HepG2 (cell line): ENCODE measurements around the gene AK4. TPM values are rescaled to one million over a fixed set of nuclear protein-coding genes. Genes with fewer than 3 reads are reported as not detected.

Source experiments
- BRCA1 ChIP-seq: sonication (generic); formaldehyde crosslinking; IDR thresholded peaks from 2 replicates; pipeline ENCODE4 v1.4.0; 2020; ENCODE audit warnings: missing genetic modification reagents
- MLX ChIP-seq: IDR thresholded peaks from 2 replicates; pipeline ENCODE4 v1.6.1; 2016
- NFAT5 ChIP-seq: sonication (generic); formaldehyde crosslinking; IDR thresholded peaks from 2 replicates; pipeline ENCODE4 v1.4.0; 2020; ENCODE audit warnings: missing genetic modification reagents
- NR0B2 ChIP-seq: sonication (generic); formaldehyde crosslinking; IDR thresholded peaks from 2 replicates; pipeline ENCODE4 v1.4.0; 2020; ENCODE audit warnings: mild to moderate bottlenecking, missing genetic modification reagents
- PAXIP1 ChIP-seq: sonication (generic); formaldehyde crosslinking; conservative IDR thresholded peaks from 2 replicates; pipeline ENCODE4 v1.4.0; 2020; ENCODE audit warnings: mild to moderate bottlenecking, missing genetic modification reagents, moderate library complexity
- PCBP1 ChIP-seq: fragments of 200-400 bp; formaldehyde crosslinking; IDR thresholded peaks from 2 replicates; pipeline ENCODE4 v1.6.1; 2017; ENCODE audit warnings: mild to moderate bottlenecking, low read depth, low read length, borderline replicate concordance
- PRPF4 ChIP-seq: fragments of 200-400 bp; formaldehyde crosslinking; IDR thresholded peaks from 2 replicates; pipeline ENCODE4 v1.6.1; 2016; ENCODE audit warnings: low read length, low read depth; ENCODE audit not compliant: poor library complexity, severe bottlenecking
- SIX4 ChIP-seq: sonication (generic); formaldehyde crosslinking; IDR thresholded peaks from 2 replicates; pipeline ENCODE4 v1.4.0; 2020; ENCODE audit warnings: missing genetic modification reagents
- TAF15 ChIP-seq: fragments of 200-400 bp; formaldehyde crosslinking; IDR thresholded peaks from one replicate; pipeline ENCODE4 v1.6.1; 2018; ENCODE audit warnings: mild to moderate bottlenecking, low read depth, low read length; ENCODE audit not compliant: poor library complexity, severe bottlenecking
- TBX2 ChIP-seq: sonication (generic); formaldehyde crosslinking; IDR thresholded peaks from 2 replicates; pipeline ENCODE4 v1.5.0; 2020; ENCODE audit warnings: missing genetic modification reagents, mild to moderate bottlenecking, borderline replicate concordance
- TCF7L2 ChIP-seq: IDR thresholded peaks from 2 replicates; pipeline ENCODE4 v1.6.1; 2011; ENCODE audit warnings: mild to moderate bottlenecking, low read depth, low read length, moderate library complexity
- U2AF1 ChIP-seq: fragments of 200-400 bp; formaldehyde crosslinking; optimal IDR thresholded peaks from 2 replicates; pipeline ENCODE3; 2017; ENCODE audit warnings: mild to moderate bottlenecking, low read depth, low read length
- ZNF230 ChIP-seq: sonication (generic); formaldehyde crosslinking; IDR thresholded peaks from 2 replicates; pipeline ENCODE4 v1.4.0; 2020; ENCODE audit warnings: mild to moderate bottlenecking, missing genetic modification reagents
- ZNF547 ChIP-seq: sonication (generic); formaldehyde crosslinking; IDR thresholded peaks from 2 replicates; pipeline ENCODE4 v1.5.1; 2020; ENCODE audit warnings: mild to moderate bottlenecking, missing genetic modification reagents
- ZNF569 ChIP-seq: sonication (generic); formaldehyde crosslinking; IDR thresholded peaks from 2 replicates; pipeline ENCODE4 v1.5.0; 2020; ENCODE audit warnings: mild to moderate bottlenecking, missing genetic modification reagents, moderate library complexity, borderline replicate concordance
- ZNF598 ChIP-seq: sonication (generic); formaldehyde crosslinking; IDR thresholded peaks from 2 replicates; pipeline ENCODE4 v1.5.1; 2020; ENCODE audit warnings: mild to moderate bottlenecking, missing genetic modification reagents, borderline replicate concordance
- ZNF746 ChIP-seq: sonication (generic); formaldehyde crosslinking; IDR thresholded peaks from 2 replicates; pipeline ENCODE4 v1.8.0; 2022; ENCODE audit warnings: mild to moderate bottlenecking, missing genetic modification reagents
- ZNF781 ChIP-seq: sonication (generic); formaldehyde crosslinking; IDR thresholded peaks from 2 replicates; pipeline ENCODE4 v1.5.1; 2020; ENCODE audit warnings: borderline replicate concordance, mild to moderate bottlenecking, missing genetic modification reagents; ENCODE audit errors: not compliant biosample characterization
- ZNF841 ChIP-seq: sonication (generic); formaldehyde crosslinking; IDR thresholded peaks from 2 replicates; pipeline ENCODE4 v1.8.1; 2023; ENCODE audit warnings: missing genetic modification reagents, borderline replicate concordance
- polyA plus RNA-seq, 8 experiments: library from polyadenylated mRNA; depleted of rRNA in 3 of 8; stranded (reverse) in 7 of 8; unstranded in 1 of 8; fragments of >200 nt; fragmentation: Illumina TruSeq in 4 of 8; extraction: Trizol in 4 of 8; gene quantifications; 2 replicates each; pipeline versions ENCODE4 v1.2.1 to v1.2.3, GENCODE V29; 2011 to 2016; ENCODE audit warnings: low read depth in 4 of 8, missing spikeins in 1 of 8, mixed read lengths in 1 of 8; ENCODE audit not compliant: insufficient read depth in 1 of 8
- total RNA-seq, 5 experiments: library from RNA; depleted of rRNA; stranded (reverse); fragments of >200 nt; fragmentation: Illumina TruSeq; extraction: Trizol; gene quantifications; 2 replicates each; pipeline ENCODE4 v1.2.3, GENCODE V29; 2016; ENCODE audit warnings: low read depth in 1 of 5

AK4 gene
- total and polyA plus RNA-seq, 2 of the 13 experiments (the other 11 are each of a cell fraction or from before 2014, with no cell fraction given) = 110 to 160 TPM

- TF ChIP-seq ZNF841 (CRISPR knock-in tag) = peak; percentile 77; the same call in 1 of the 2 replicates
- TF ChIP-seq TCF7L2 = no peak
- no peak for TF ChIP-seq ZNF781 (CRISPR knock-in tag)
- peak; percentile 41 for TF ChIP-seq PAXIP1
- peak; percentile 47; the same call in 1 of the 2 replicates for TF ChIP-seq TBX2 (CRISPR knock-in tag)
- TF ChIP-seq TAF15 = no peak
- TF ChIP-seq NR0B2 (CRISPR knock-in tag) = peak; percentile 58; the same call in 1 of the 2 replicates
- TF ChIP-seq SIX4 (CRISPR knock-in tag) = no peak
- no peak for TF ChIP-seq U2AF1
- TF ChIP-seq BRCA1 (CRISPR knock-in tag) = no peak
- TF ChIP-seq NFAT5 (CRISPR knock-in tag) = peak; percentile 44; the same call in 1 of the 2 replicates
- TF ChIP-seq ZNF230 (CRISPR knock-in tag) = no peak
- no peak for TF ChIP-seq ZNF598 (CRISPR knock-in tag)
- TF ChIP-seq MLX (CRISPR knock-in tag) = 0 out of 2 replicates have a peak, but pooled peaks have one; percentile 24
- TF ChIP-seq ZNF547 (CRISPR knock-in tag) = peak; percentile 77
- no peak for TF ChIP-seq PCBP1
- no peak for TF ChIP-seq ZNF569 (CRISPR knock-in tag)
- peak; percentile 66 for TF ChIP-seq ZNF746
- TF ChIP-seq PRPF4 = no peak
Observed at GRCh38 chr1:65147424-65148177, 402 bp upstream of the AK4 start (continued).
